Stimulated activated CD4-positive, alpha-beta T cell treated with anti-CD3 and anti-CD28 coated beads, Interleukin-2, amount 100 ng/mL, for 4 hours (primary cell): Measurements from ENCODE around the gene RABGGTB.
"Not testable (repeated sequence)": the region's sequence is repeated elsewhere in the genome, so short reads cannot be mapped to it uniquely, and the experiment has no call there.

Experiments used
- DNase-seq: peaks from one replicate; pipeline ENCODE4 v3.0.0-alpha.2; 2020; ENCODE audit warnings: low read depth

The RABGGTB gene

GRCh38 chr1:75785983-75786853 is at the start of gene RABGGTB:
RABGGTB (plus strand) TSS chr1:75786256; CDS start chr1:75786272, 16 bp downstream.
- DNase-seq = peak; percentile 90

GRCh38 chr1:75742047-75742625 is 43.9 kb upstream of the RABGGTB start:
- no peak for DNase-seq

- no peak for DNase-seq
Observed at GRCh38 chr1:75745276-75745675, 40.8 kb upstream of the RABGGTB start.

- not testable (repeated sequence) for DNase-seq
Observed at GRCh38 chr1:75757210-75757609, 28.8 kb upstream of the RABGGTB start.

- not testable (repeated sequence) for DNase-seq
Observed at GRCh38 chr1:75758543-75758942, 27.5 kb upstream of the RABGGTB start.

- DNase-seq = no peak
Observed at GRCh38 chr1:75764057-75764655, 21.9 kb upstream of the RABGGTB start.

- no peak for DNase-seq
Observed at GRCh38 chr1:75765697-75766355, 20.2 kb upstream of the RABGGTB start.

GRCh38 chr1:75768016-75768415 is 18.0 kb upstream of the RABGGTB start:
- no peak for DNase-seq

GRCh38 chr1:75770761-75771160 is 15.3 kb upstream of the RABGGTB start:
- DNase-seq = no peak

- DNase-seq = no peak
Observed at GRCh38 chr1:75771978-75772377, 14.1 kb upstream of the RABGGTB start.

- DNase-seq = not testable (repeated sequence)
Observed at GRCh38 chr1:75777812-75778211, 8.2 kb upstream of the RABGGTB start.

GRCh38 chr1:75778694-75779093 is 7.4 kb upstream of the RABGGTB start:
- DNase-seq = not testable (repeated sequence)

- not testable (repeated sequence) for DNase-seq
Observed at GRCh38 chr1:75780183-75780582, 5.9 kb upstream of the RABGGTB start.

- DNase-seq = not testable (repeated sequence)
Observed at GRCh38 chr1:75783920-75784319, 2.1 kb upstream of the RABGGTB start.

- no peak for DNase-seq
Observed at GRCh38 chr1:75785320-75785982, 605 bp upstream of the RABGGTB start.

- DNase-seq = no peak
Observed at GRCh38 chr1:75786901-75787493, 941 bp downstream of the RABGGTB start.

GRCh38 chr1:75787524-75787923 is 1.5 kb downstream of the RABGGTB start:
- no peak for DNase-seq

- no peak for DNase-seq
Observed at GRCh38 chr1:75789988-75790387, 3.9 kb downstream of the RABGGTB start.

- DNase-seq = no peak
Observed at GRCh38 chr1:75791022-75791421, 5.0 kb downstream of the RABGGTB start.

GRCh38 chr1:75792091-75792490 is 6.0 kb downstream of the RABGGTB start:
- no peak for DNase-seq

GRCh38 chr1:75794382-75794781 is 8.3 kb downstream of the RABGGTB start:
- no peak for DNase-seq
